Measurements from ENCODE around the gene FIP1L1.

FIP1L1 gene

DNA sequence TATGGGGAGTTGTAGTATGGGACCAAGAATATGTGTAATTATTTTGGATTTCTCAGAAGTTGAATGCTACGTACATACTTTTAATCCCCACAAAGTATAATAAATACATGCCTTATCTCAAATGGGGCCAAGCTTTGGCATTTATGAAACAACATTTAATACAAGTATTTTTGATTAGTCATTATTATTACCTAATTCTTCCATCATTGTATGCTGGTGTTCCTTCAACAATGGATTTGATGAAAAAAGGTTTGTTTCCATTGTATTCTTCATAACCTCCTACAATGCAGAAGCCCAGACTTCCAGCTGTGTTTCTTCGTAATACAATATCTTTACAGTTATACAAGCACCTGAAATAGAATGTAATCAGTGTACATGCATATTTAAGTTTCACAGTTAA, 83.8 kb downstream of the FIP1L1 start:
- H3K4me1 ChIP-seq (ENCODE audit: insufficient read depth, low read length, poor library complexity, severe bottlenecking) = no peaks in the 10 kb centered on the region
- no peak overlapping the region for H3K4me2 ChIP-seq (ENCODE audit: low read depth, low read length, poor library complexity, severe bottlenecking)
- peaks cover 69% of the 10 kb centered on the region; the same call in 1 of the 2 replicates for H3K36me3 ChIP-seq (ENCODE audit: insufficient read depth, low read length)
- no peaks in the 10 kb centered on the region for H4K20me1 ChIP-seq (ENCODE audit: insufficient read depth, low read length, poor library complexity, severe bottlenecking)
- no peaks in the 10 kb centered on the region for H3K27me3 ChIP-seq (ENCODE audit: insufficient read depth, low read length, poor library complexity, severe bottlenecking)
- H3K9ac ChIP-seq (ENCODE audit: low read depth, low read length, poor library complexity, severe bottlenecking) = no peak overlapping the region
- no peaks in the 10 kb centered on the region for H3F3A ChIP-seq (ENCODE audit: low read depth)
- H3K79me2 ChIP-seq (ENCODE audit: insufficient read depth, low read length) = no peaks in the 10 kb centered on the region
- TF ChIP-seq CTCF (conservative IDR thresholded peaks at IDR 0.05; ENCODE audit: low read length) = no peak
- TF ChIP-seq EZH2phosphoT487 (IDR thresholded peaks at IDR 0.05; ENCODE audit: borderline replicate concordance) = no peak
- no peaks in the 10 kb centered on the region for H3K9me2 ChIP-seq (replicated peaks; ENCODE audit: low read depth, low read length)
- H3K9me3 ChIP-seq (ENCODE audit: insufficient read depth, low read depth, low read length) = no peaks in the 10 kb centered on the region
- H3K4me3 ChIP-seq (ENCODE audit: low read length, poor library complexity, severe bottlenecking) = no peak overlapping the region
- H2AFZ ChIP-seq (ENCODE audit: low read length) = no peak overlapping the region

DNA sequence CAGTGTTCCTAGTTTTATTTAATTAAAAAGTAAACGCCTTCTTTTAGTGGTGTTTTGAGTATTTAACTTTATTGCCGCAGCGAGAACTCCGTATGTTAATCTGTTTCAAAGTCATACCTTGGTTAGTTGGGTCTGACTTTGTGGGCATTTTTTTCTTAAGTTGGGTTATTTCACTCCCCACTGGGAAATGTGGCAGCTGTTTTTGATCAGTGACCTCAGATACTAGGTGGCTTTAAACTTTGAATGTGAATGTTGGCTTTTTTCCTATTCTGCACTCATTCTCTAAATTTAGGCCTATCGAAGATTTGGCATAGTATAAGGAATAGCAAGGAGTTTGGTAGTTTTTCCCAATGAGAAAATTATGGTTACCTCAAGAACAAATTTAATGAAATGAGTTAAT, 85.9 kb downstream of the FIP1L1 start:
- H3K4me1 ChIP-seq (ENCODE audit: insufficient read depth, low read length, poor library complexity, severe bottlenecking) = no peaks in the 10 kb centered on the region
- H3K9ac ChIP-seq (ENCODE audit: low read depth, low read length, poor library complexity, severe bottlenecking) = no peak overlapping the region
- H3K79me2 ChIP-seq (ENCODE audit: insufficient read depth, low read length) = no peaks in the 10 kb centered on the region
- peaks cover 50% of the 10 kb centered on the region; the same call in 1 of the 2 replicates for H3K36me3 ChIP-seq (ENCODE audit: insufficient read depth, low read length)
- no peak overlapping the region for H3K4me3 ChIP-seq (ENCODE audit: low read length, poor library complexity, severe bottlenecking)
- H3K9me3 ChIP-seq (ENCODE audit: insufficient read depth, low read depth, low read length) = no peaks in the 10 kb centered on the region
- H3K9me2 ChIP-seq (replicated peaks; ENCODE audit: low read depth, low read length) = no peaks in the 10 kb centered on the region
- H3F3A ChIP-seq (ENCODE audit: low read depth) = no peaks in the 10 kb centered on the region
- H3K4me2 ChIP-seq (ENCODE audit: low read depth, low read length, poor library complexity, severe bottlenecking) = no peak overlapping the region
- no peak overlapping the region for H2AFZ ChIP-seq (ENCODE audit: low read length)
- H3K27me3 ChIP-seq (ENCODE audit: insufficient read depth, low read length, poor library complexity, severe bottlenecking) = no peaks in the 10 kb centered on the region
- no peaks in the 10 kb centered on the region for H4K20me1 ChIP-seq (ENCODE audit: insufficient read depth, low read length, poor library complexity, severe bottlenecking)
- TF ChIP-seq EZH2phosphoT487 (IDR thresholded peaks at IDR 0.05; ENCODE audit: borderline replicate concordance) (no peak), CTCF (conservative IDR thresholded peaks at IDR 0.05; ENCODE audit: low read length) (no peak)

DNA sequence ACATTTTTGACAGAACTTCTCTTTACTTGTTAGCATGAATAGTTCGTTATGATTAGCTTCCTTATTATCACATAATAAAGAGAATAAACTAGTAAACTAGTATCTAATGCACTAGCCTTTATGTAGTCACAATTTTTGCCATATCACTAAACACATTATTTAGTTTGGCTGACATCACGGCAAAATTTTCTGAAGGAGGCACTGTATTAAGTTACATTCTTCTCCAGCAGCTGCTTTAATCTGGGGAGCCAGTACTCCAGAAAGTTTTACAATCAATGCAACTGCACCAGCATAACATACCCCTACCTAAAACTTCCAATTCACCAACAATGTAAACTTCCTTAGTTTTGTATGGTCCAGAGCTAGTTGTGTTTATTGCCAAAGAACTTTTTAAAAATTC, 87.8 kb downstream of the FIP1L1 start:
- H3K4me1 ChIP-seq (ENCODE audit: insufficient read depth, low read length, poor library complexity, severe bottlenecking) = no peaks in the 10 kb centered on the region
- no peaks in the 10 kb centered on the region for H4K20me1 ChIP-seq (ENCODE audit: insufficient read depth, low read length, poor library complexity, severe bottlenecking)
- no peaks in the 10 kb centered on the region for H3K9me3 ChIP-seq (ENCODE audit: insufficient read depth, low read depth, low read length)
- H3K36me3 ChIP-seq (ENCODE audit: insufficient read depth, low read length) = peaks cover 32% of the 10 kb centered on the region; the same call in 1 of the 2 replicates
- H3K4me3 ChIP-seq (ENCODE audit: low read length, poor library complexity, severe bottlenecking) = no peak overlapping the region
- no peak overlapping the region for H3K9ac ChIP-seq (ENCODE audit: low read depth, low read length, poor library complexity, severe bottlenecking)
- no peaks in the 10 kb centered on the region for H3K79me2 ChIP-seq (ENCODE audit: insufficient read depth, low read length)
- no peaks in the 10 kb centered on the region for H3K27me3 ChIP-seq (ENCODE audit: insufficient read depth, low read length, poor library complexity, severe bottlenecking)
- H3F3A ChIP-seq (ENCODE audit: low read depth) = no peaks in the 10 kb centered on the region
- H3K4me2 ChIP-seq (ENCODE audit: low read depth, low read length, poor library complexity, severe bottlenecking) = no peak overlapping the region
- TF ChIP-seq CTCF (conservative IDR thresholded peaks at IDR 0.05; ENCODE audit: low read length) (no peak), EZH2phosphoT487 (IDR thresholded peaks at IDR 0.05; ENCODE audit: borderline replicate concordance) (no peak)
- no peaks in the 10 kb centered on the region for H3K9me2 ChIP-seq (replicated peaks; ENCODE audit: low read depth, low read length)
- H2AFZ ChIP-seq (ENCODE audit: low read length) = no peak overlapping the region

Measured in Loucy (cell line).